Left ventricle myocardium inferior (tissue), 1 donor: ENCODE results near the gene TMEM17. TPM values are rescaled to one million over a fixed set of nuclear protein-coding genes. Genes with fewer than 3 reads are reported as not detected.

Experiments
- DNase-seq: peaks from one replicate; pipeline ENCODE4 v3.0.0-alpha.2; 2020
- H3K27ac ChIP-seq: fragments of 200-600 bp; replicated peaks from 2 replicates; pipeline ENCODE4 v1.8.0; 2021
- H3K27me3 ChIP-seq: fragments of 200-600 bp; 2 replicates; pipeline ENCODE4 v1.8.0; 2021; ENCODE audit warnings: low read depth
- H3K36me3 ChIP-seq: fragments of 200-600 bp; 2 replicates; pipeline ENCODE4 v1.8.0; 2021
- H3K4me1 ChIP-seq: fragments of 200-600 bp; 2 replicates; pipeline ENCODE4 v1.8.0; 2021
- H3K4me3 ChIP-seq: fragments of 200-600 bp; 2 replicates; pipeline ENCODE4 v1.8.0; 2021; ENCODE audit warnings: mild to moderate bottlenecking, moderate library complexity
- H3K9me3 ChIP-seq: fragments of 200-600 bp; replicated peaks from 2 replicates; pipeline ENCODE4 v1.8.0; 2021
- intact Hi-C: fragments of 100-400 bp; cut with micrococcal nuclease; formaldehyde crosslinking; loops from one replicate; pipeline ENCODE4 v1.11.0; 2022
- total RNA-seq: library from RNA; stranded (reverse); fragmentation: NEBNext Ultra II Directional; extraction: Animal tissue kit (Norgen Biotek cat#: 25700); gene quantifications from one replicate; pipeline ENCODE4 v1.2.1, GENCODE V29; 2021
- TF ChIP-seq, protein P1 (sequence below): fragments of 200-600 bp; IDR thresholded peaks from 2 replicates; pipeline ENCODE4 v1.8.0; 2021; ENCODE audit warnings: antibody characterized with exemption, mild to moderate bottlenecking, borderline replicate concordance
- donor health status: DM: no; HTN: yes; CAD: no; lungs with severe emphysema.

TMEM17 gene
- total RNA-seq, 1 donor from 2014 or later, result 2.2 TPM

DNA sequence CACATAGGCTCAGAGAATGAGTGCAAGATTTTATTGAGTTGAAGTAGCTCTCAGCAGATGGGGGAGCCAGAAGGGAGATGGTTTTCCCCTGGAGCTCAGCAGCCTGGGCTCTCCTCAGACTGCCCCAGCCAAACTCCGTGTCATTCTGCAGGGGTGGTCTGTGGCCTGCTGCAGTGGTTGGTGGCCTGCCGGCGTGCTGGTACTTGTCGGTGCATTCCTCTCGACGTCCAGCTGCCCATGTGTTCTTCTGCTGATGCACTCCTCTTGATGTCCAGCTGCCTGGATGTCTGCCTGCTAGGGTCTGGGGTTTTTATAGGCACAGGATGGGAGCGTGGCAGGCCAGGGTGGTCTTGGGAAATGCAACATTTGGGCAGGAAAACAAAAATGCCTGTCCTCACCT lies 25.6 kb upstream of the TMEM17 start:
- H3K27ac ChIP-seq, result no peak overlapping the region
- H3K36me3 ChIP-seq, result no peaks in the 10 kb centered on the region
- no peaks in the 10 kb centered on the region for H3K4me1 ChIP-seq
- H3K4me3 ChIP-seq, result no peak overlapping the region
- TF ChIP-seq, protein P1, sequence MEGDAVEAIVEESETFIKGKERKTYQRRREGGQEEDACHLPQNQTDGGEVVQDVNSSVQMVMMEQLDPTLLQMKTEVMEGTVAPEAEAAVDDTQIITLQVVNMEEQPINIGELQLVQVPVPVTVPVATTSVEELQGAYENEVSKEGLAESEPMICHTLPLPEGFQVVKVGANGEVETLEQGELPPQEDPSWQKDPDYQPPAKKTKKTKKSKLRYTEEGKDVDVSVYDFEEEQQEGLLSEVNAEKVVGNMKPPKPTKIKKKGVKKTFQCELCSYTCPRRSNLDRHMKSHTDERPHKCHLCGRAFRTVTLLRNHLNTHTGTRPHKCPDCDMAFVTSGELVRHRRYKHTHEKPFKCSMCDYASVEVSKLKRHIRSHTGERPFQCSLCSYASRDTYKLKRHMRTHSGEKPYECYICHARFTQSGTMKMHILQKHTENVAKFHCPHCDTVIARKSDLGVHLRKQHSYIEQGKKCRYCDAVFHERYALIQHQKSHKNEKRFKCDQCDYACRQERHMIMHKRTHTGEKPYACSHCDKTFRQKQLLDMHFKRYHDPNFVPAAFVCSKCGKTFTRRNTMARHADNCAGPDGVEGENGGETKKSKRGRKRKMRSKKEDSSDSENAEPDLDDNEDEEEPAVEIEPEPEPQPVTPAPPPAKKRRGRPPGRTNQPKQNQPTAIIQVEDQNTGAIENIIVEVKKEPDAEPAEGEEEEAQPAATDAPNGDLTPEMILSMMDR, result no peak
- DNase-seq, result no peak
- no peaks in the 10 kb centered on the region for H3K9me3 ChIP-seq
- intact Hi-C loops, result no loop called here
- H3K27me3 ChIP-seq, result no peaks in the 10 kb centered on the region

DNA sequence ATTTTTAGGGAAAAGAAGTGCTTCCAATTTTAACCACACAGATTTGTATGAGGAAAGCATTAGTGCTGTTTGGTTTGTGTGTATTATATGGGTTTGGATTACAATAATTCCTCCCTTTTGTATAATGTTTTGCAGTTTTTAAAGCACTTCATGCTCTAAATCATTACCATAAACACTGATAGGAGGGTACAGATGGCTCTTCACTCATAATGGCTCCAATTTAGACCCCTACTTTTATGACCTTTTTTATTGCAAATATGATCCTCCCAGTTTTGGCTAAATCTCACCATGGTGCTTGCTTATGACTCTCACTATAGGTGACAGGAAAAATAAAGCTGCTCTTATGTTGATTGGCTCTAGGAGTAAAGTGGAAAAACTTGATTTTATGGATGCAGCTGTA lies 23.8 kb upstream of the TMEM17 start:
- TF ChIP-seq, protein P1, result no peak
- H3K27ac ChIP-seq, result no peak overlapping the region
- intact Hi-C loops, result no loop called here
- no peak overlapping the region for H3K4me3 ChIP-seq
- no peaks in the 10 kb centered on the region for H3K4me1 ChIP-seq
- no peaks in the 10 kb centered on the region for H3K9me3 ChIP-seq
- H3K36me3 ChIP-seq, result no peaks in the 10 kb centered on the region
- H3K27me3 ChIP-seq, result no peaks in the 10 kb centered on the region
- no peak for DNase-seq

DNA sequence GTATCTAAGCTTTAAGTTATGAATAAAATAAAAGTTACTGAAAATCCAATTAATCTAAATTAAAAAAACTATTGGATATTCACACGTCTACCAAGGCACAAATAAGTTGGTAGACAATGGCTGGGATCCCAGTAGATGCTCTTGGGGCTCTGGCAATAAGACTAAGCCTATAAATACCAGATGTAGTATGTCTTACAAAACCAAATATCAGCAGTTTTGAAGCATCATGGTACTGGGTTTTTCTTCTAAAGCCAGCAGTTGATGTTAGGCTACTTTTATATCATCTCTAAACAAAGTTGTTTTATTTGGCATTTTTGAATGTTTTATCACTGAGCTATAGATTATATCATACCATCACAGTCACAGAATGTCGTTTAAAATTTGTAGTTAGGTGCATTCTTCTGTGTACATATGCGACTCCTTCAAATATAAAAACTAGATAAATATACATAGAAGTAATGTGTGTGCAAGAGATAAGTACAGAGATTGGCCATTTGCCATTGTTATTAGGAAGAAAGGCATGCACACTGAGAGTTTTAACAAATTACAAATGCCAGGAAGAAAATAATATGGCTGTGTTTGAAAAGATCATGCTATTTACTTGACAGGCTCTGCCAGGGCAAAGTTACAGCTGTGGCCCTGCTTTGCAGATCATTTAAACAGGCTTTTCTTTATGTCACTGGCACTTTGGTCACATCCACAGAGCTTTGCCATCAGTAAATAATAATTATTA lies 21.6 kb upstream of the TMEM17 start:
- intact Hi-C loops, result no loop called here
- H3K4me3 ChIP-seq, result no peak overlapping the region
- TF ChIP-seq, protein P1, result no peak
- no peaks in the 10 kb centered on the region for H3K9me3 ChIP-seq
- H3K27me3 ChIP-seq, result no peaks in the 10 kb centered on the region
- H3K4me1 ChIP-seq, result no peaks in the 10 kb centered on the region
- H3K36me3 ChIP-seq, result no peaks in the 10 kb centered on the region
- no peak for DNase-seq
- H3K27ac ChIP-seq, result no peak overlapping the region

DNA sequence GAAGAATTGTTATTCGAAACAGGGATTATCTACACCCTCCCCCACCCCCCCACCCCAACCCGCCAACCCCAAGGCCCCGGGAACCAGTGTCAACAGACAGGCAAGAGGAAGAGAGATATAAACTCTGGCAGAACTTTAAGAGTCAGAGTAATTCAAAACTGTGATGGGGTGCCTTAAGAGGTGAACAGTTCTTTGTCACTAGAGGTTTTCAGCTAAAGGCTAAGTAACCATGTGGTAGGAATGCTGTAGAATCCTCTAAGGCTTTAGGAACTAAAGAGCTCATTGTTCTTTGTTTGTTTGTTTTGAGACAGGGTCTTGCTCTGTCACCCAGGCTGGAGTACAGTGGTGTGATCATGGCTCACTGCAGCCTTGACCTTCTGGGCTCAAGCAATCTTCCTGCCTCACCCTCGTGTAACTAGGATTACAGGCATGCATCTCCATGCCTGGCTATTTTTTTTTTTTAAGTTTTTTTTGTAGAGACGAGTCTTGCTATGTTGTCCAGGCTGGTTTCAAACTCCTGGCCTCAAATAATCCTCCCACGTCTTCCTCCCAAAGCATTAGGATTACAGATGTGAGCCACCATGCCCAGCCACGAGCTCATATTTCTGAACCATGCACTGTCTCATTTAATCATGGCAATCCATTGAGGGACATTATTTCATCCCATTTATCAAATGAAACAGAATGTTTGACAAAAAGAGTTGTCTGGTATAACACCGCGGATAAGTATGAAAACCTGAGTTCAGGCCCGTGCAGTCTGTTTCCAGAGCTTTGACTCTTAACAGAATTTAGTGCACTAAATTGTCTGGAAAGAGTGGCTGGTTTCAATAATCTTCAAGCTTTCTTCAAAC lies 20.8 kb upstream of the TMEM17 start:
- intact Hi-C loops, result no loop called here
- TF ChIP-seq, protein P1, result no peak
- no peak overlapping the region for H3K27ac ChIP-seq
- no peak for DNase-seq
- H3K9me3 ChIP-seq, result no peaks in the 10 kb centered on the region
- H3K27me3 ChIP-seq, result no peaks in the 10 kb centered on the region
- H3K36me3 ChIP-seq, result no peaks in the 10 kb centered on the region
- H3K4me1 ChIP-seq, result no peaks in the 10 kb centered on the region
- no peak overlapping the region for H3K4me3 ChIP-seq

DNA sequence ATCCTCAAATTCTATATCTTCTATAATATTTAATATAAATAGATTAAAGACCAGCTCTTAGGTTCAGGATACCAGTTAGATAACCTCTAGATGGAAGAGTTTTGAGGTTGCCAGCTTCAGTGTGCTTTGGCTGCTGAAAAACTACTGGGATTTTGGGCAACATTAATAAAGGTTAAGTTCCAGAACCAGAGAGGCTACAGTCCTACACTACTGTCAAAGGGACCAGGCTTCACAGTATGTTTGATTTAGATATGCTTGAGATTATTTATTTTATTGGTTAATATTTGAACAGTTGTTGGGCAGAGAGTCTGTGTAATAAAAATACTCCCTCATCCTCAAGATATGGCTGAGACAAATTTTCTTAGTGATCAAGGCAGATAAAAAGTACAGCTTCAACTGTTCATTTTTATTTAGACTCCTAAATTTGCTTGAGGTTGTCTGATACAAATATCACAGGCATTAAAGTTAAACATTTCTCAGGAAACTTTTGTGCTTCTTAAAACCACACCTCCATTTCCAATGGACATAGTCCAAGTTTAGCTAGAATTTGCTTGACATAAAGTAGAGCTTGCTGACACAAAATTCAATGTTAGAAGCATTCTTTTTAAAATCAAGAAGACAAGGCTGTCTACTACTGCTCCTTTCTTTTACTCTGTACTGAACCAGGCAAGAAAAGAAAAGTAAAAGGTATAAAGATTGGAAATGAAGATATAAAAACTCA lies 19.7 kb upstream of the TMEM17 start:
- TF ChIP-seq, protein P1, result no peak
- intact Hi-C loops, result no loop called here
- Histone ChIP-seq H3K9me3 (no peaks in the 10 kb centered on the region), H3K4me1 (no peaks in the 10 kb centered on the region), H3K27ac (no peak overlapping the region), H3K36me3 (no peaks in the 10 kb centered on the region), H3K27me3 (no peaks in the 10 kb centered on the region), H3K4me3 (no peak overlapping the region)
- DNase-seq, result no peak
